Epidermal melanocyte (primary cell): ENCODE results near the gene WLS.
"Not testable (repeated sequence)": the region's sequence is repeated elsewhere in the genome, so short reads cannot be mapped to it uniquely, and the experiment has no call there.

Source experiments
- DNase-seq: peaks from one replicate; pipeline ENCODE4 v3.0.0; 2011; ENCODE audit warnings: low spot score; ENCODE audit not compliant: insufficient read length

The WLS gene

DNA sequence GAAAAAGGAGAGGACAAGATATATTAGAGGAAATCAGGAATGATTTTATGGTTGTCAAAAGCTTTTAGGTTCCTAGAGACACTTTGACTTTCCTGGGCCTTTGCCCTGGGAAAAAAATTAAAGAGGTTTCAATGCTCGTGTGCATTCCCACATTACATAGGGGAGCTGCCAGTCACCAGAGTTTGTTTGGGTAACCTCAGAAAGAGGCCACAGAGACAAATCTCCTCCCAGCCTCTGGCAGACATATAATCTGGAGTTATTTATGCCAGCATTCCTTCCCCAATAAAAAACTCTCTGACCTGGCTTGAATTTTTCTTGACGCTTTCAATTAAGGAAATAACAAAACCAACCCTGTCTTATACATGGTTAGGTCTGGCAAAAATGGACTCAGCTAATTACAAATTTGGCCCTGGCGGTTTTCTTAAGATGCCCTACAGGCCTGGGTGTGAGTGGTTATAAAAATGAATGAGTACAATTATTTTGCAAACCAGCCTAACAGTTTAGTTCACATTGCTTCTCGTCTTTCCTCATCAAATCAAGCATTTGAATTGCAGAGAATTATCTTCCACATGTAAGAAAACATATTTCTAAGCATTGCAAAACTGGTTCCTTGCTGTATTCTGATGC lies 63.7 kb downstream of the WLS start:
- no peak for DNase-seq

DNA sequence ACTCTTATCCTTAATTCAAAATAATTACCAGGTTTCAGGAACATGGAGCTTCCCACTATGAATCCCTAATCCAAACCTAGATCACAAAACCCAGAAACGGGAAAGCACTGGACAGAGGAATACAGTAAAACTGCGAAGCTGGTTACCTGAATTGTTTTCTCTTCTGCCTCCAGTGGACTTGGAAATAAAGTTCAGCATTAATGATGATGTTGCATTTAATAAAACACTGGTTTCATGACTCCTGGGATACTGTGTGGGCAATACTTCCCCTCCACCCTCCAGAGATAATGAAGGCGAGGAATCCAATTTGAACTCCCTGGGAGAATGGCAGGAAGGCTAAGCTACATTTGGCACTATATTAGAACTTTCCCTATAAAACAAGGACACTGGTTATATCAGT lies 65.1 kb downstream of the WLS start:
- DNase-seq: no peak

- DNase-seq: no peak
Observed at GRCh38 chr1:68166348-68166747, 66.0 kb downstream of the WLS start.

DNA sequence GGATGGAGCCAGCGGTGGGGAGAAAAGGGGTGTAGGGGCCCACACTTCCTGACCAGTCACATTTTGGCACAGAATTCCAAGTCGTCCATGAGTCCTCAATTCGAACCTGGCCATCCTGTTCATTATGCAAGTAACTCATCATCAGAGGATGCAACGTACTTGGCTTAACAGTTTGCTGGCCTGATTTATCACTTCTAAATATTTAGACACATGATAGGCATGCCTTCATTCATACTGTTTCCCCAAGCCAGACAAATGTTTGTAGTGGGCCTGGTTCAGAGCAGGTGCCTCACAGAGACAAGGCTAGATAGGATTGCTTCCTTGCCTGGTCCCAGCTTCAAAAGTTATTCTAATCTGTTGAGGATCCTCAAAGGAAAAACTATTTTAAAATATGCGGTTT lies 66.7 kb downstream of the WLS start:
- DNase-seq: no peak

DNA sequence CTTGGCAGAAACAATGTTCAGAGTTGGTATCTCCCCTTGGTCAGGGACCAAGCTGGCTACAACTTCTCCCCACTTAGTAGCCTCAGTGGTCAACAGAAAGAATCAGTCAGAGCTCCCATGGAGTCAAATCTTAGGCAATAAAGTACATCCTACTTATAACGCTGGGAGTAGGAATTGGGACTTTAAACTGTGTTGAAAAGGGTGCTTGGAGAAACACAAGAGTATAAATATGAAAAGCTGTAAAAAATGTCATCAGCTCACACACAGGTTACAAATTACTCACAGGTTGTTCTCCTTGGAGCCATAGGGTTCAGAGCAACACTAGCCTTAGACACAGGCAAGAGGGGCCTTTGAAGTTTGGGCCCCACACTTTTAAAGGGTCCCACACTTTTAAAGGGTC lies 67.4 kb downstream of the WLS start:
- DNase-seq: no peak

DNA sequence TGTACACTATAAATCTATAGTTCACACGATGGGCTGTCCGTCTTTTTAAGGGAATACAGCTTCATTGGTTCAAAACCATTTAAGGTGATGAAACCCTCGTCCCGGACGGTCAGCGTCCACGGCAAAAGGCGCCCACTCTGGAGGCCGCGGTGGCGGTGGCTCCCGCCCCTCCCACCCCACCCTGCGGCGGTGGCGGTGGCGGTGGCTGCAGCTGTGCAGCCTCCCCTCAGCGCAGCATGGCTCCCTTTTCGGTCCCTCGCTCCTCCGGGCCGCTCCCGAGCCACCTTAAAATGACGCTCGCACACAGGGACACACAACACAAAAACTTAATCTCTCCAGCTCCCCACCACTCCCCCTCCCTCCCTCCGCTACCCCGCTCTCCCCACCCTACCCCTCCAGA lies 69.1 kb downstream of the WLS start:
- DNase-seq: no peak

- DNase-seq: no peak
Observed at GRCh38 chr1:68162761-68163160, 69.6 kb downstream of the WLS start.

- DNase-seq: not testable (repeated sequence)
Observed at GRCh38 chr1:68161672-68162071, 70.7 kb downstream of the WLS start.

- DNase-seq: not testable (repeated sequence)
Observed at GRCh38 chr1:68160935-68161334, 71.4 kb downstream of the WLS start.

- no peak for DNase-seq
Observed at GRCh38 chr1:68160021-68160420, 72.3 kb downstream of the WLS start.

GRCh38 chr1:68158837-68159236 lies 73.5 kb downstream of the WLS start:
- DNase-seq: no peak

- DNase-seq: no peak
Observed at GRCh38 chr1:68157416-68157815, 74.9 kb downstream of the WLS start.

DNA sequence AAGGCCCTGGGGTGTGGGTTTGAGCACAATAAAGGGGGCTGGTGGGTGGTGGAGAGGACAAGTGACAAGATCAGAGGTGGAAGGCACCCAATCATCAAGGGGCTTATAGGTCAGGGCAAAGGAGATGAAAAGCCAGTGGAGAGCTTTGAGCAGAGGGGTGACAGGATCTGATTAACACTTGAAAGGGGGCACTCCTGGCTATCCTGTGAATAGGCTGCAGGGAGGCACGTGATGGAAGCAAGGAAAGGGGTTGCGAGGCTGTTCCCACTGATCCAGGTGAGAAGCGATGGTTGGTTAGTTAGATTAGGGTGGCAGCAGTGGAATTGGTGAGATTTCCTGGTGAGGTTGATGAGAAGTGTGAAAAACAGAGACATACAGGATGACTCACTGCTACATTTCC lies 80.6 kb downstream of the WLS start:
- DNase-seq: no peak

DNA sequence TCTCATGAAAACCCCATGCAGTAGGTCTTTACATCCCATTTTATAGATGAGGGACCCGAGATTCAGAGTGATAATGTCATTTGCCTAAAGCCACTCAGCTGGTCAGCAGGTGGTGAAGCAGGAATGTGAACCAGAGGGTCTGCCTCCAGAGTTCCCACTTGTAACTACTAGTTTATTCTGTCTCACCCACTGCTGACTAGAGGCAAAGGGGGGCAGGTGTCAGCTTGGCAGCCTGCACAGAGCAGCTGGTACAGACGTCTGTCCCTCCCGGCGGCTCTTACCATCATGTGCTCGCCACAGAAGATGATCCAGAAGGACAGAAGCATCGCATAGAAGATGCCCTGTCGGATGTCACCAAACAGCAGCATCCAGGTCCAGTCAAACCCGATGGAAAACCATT lies 82.4 kb downstream of the WLS start:
- no peak for DNase-seq

DNA sequence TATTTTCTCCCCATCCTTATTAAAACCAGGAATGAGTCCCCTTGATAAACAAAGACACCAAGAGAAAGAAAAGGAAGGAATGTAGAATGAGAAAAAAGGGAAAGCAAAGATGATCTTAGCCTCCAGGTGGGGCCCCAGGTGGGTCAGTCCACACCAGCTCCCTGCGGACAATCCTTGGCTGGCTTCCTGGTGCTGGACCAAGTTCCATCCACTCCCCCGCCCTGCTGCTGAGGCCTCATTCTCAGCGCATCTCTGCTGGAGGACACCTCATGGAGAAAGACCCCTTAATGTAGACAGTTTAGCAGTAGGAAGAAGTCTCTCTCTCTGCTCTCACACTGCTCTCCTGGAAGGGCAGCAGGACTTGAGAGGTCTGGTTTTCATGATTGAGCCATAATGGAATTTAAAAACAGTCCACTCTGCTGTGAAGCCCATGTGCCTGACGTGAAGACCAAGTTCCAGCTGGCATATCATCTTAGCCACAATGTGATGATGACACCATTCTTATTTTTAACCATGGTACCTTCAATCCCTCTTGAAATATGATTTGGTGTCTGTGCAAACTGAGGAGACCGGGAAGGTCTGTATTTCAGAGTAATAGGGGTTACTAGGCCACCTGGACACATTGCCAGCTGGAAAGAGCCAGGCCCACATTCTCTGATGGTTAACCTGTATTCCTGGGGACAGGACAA lies 83.1 kb downstream of the WLS start:
- no peak for DNase-seq

- DNase-seq: no peak
Observed at GRCh38 chr1:68148631-68149030, 83.7 kb downstream of the WLS start.

DNA sequence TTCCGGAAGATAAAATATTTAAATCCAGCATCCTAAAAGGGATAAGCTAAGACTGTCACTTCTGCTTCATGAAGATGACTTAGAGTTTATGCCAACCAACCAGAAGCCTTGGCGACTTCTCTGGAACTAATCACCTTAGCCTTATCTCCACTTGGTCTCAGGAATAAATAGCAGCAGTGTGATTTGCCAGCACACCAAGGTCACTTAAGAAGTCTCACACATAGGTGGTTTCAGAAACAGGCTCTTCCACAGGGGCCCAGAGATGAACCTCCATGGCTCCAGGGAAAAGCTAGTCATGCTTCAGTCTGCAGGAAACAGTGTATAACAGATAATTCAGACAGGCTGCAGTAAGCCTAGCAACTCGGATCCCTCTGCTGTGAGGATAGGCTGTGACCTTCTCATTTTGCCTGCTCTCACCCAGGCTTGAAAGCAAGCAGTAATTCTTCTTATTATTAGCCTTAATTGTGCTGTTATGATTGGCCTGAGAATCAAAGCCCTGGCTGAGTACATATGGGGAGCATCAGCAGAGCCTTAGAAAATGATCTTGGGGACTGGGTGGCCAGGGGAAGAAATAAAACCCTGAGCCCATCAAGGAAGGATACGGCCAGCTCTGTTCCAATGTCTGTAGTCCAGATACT lies 84.7 kb downstream of the WLS start:
- no peak for DNase-seq

GRCh38 chr1:68145418-68146126 lies 86.8 kb downstream of the WLS start:
- DNase-seq: no peak

DNA sequence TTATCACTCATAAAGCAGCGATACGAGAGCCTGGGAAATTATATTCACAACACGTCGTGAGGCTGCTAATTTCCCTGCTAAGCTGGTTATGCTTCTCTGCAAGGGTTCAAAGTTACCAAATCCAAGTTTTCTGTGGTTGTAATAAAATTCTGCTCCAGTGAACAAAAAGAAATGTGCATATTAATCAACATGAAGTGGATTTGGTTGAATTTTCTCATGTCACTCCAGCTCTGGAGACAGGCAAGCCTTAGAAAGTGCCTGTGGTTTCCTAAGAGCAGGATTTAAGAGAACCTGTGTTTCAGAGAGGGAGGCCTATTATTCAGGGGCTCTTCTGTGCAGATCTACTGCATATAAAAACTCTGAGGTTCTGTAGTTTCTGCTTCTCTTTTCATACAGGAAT lies 87.5 kb downstream of the WLS start:
- no peak for DNase-seq

DNA sequence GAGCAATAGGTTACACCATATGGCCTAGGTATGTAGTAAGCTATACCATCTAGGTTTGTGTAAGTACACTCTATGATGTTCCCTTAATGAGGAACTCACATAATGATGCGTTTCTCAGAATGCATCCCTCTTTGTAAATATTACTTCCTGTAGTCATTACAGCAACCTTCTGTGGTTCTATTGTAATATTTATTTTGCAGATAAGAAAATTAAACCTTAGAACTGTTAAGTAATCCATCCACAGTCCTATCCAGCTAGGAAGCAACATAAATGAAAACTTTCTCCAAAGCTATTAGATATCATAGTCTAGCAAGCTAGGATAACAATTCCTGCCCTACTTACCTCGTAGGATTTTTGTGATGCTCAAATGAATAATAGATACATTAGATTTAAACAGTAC lies 88.7 kb downstream of the WLS start:
- no peak for DNase-seq

- DNase-seq: no peak
Observed at GRCh38 chr1:68142461-68142860, 89.9 kb downstream of the WLS start.

- no peak for DNase-seq
Observed at GRCh38 chr1:68142036-68142435, 90.3 kb downstream of the WLS start.
